ENCODE results near the gene TMEFF2. TPM values are rescaled to one million over a fixed set of nuclear protein-coding genes. Genes with fewer than 3 reads are reported as not detected.

TMEFF2 gene
- total RNA-seq, 1 donor from 2014 or later = 0.41 TPM

GRCh38 chr2:192126912-192127311 is 67.8 kb downstream of the TMEFF2 start:
- H3K27me3 ChIP-seq (ENCODE audit: insufficient read depth, low read length) = no peaks in the 10 kb centered on the region
- Mint-ChIP-seq H3K4me3 (ENCODE audit: unreplicated experiment) (no peak overlapping the region), H3K4me1 (ENCODE audit: low read depth, unreplicated experiment) (peaks cover 23% of the 10 kb centered on the region), H3K27ac (ENCODE audit: unreplicated experiment) (no peak overlapping the region), H3K36me3 (ENCODE audit: low read depth, unreplicated experiment) (no peaks in the 10 kb centered on the region), H3K9me3 (ENCODE audit: unreplicated experiment) (no peaks in the 10 kb centered on the region), H3K27me3 (ENCODE audit: low read depth, unreplicated experiment) (peaks cover 5% of the 10 kb centered on the region)
- DNase-seq (ENCODE audit: low read depth) (no peak), FAIRE-seq (no peak)
- no peaks in the 10 kb centered on the region for H3K9me3 ChIP-seq (ENCODE audit: insufficient read depth, low read depth, low read length)
- H3K4me3 ChIP-seq (ENCODE audit: insufficient read depth, low read depth, low read length) = no peak overlapping the region
- no peaks in the 10 kb centered on the region for H3K4me1 ChIP-seq (ENCODE audit: insufficient read depth, low read length)
- no peaks in the 10 kb centered on the region for H3K79me2 ChIP-seq (ENCODE audit: insufficient read depth, low read length)
- H3K27ac ChIP-seq (ENCODE audit: low read depth, low read length) = no peak overlapping the region
- no peak overlapping the region for H3K4me2 ChIP-seq (ENCODE audit: low read length)
- no peak overlapping the region for H3K9ac ChIP-seq (ENCODE audit: low read length)
- no peaks in the 10 kb centered on the region for H3K36me3 ChIP-seq (ENCODE audit: insufficient read depth, low read length)
- TF ChIP-seq, protein P1, sequence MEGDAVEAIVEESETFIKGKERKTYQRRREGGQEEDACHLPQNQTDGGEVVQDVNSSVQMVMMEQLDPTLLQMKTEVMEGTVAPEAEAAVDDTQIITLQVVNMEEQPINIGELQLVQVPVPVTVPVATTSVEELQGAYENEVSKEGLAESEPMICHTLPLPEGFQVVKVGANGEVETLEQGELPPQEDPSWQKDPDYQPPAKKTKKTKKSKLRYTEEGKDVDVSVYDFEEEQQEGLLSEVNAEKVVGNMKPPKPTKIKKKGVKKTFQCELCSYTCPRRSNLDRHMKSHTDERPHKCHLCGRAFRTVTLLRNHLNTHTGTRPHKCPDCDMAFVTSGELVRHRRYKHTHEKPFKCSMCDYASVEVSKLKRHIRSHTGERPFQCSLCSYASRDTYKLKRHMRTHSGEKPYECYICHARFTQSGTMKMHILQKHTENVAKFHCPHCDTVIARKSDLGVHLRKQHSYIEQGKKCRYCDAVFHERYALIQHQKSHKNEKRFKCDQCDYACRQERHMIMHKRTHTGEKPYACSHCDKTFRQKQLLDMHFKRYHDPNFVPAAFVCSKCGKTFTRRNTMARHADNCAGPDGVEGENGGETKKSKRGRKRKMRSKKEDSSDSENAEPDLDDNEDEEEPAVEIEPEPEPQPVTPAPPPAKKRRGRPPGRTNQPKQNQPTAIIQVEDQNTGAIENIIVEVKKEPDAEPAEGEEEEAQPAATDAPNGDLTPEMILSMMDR (IDR thresholded peaks at IDR 0.05; ENCODE audit: insufficient read depth, low read depth, low read length) = no peak
- TF ChIP-seq EZH2 (IDR thresholded peaks at IDR 0.05; ENCODE audit: insufficient read depth, low read length) = no peak
- H4K20me1 ChIP-seq (ENCODE audit: insufficient read depth, low read length) = no peaks in the 10 kb centered on the region
- no peak overlapping the region for H2AFZ ChIP-seq (ENCODE audit: low read depth, low read length)

GRCh38 chr2:192126426-192126825 is 68.3 kb downstream of the TMEFF2 start:
- Mint-ChIP-seq H3K36me3 (ENCODE audit: low read depth, unreplicated experiment) (no peaks in the 10 kb centered on the region), H3K27ac (ENCODE audit: unreplicated experiment) (no peak overlapping the region), H3K9me3 (ENCODE audit: unreplicated experiment) (no peaks in the 10 kb centered on the region), H3K4me1 (ENCODE audit: low read depth, unreplicated experiment) (peaks cover 23% of the 10 kb centered on the region), H3K27me3 (ENCODE audit: low read depth, unreplicated experiment) (peaks cover 3% of the 10 kb centered on the region), H3K4me3 (ENCODE audit: unreplicated experiment) (no peak overlapping the region)
- Histone ChIP-seq H4K20me1 (ENCODE audit: insufficient read depth, low read length) (no peaks in the 10 kb centered on the region), H3K4me1 (ENCODE audit: insufficient read depth, low read length) (no peaks in the 10 kb centered on the region), H3K36me3 (ENCODE audit: insufficient read depth, low read length) (no peaks in the 10 kb centered on the region), H3K9me3 (ENCODE audit: insufficient read depth, low read depth, low read length) (no peaks in the 10 kb centered on the region), H2AFZ (ENCODE audit: low read depth, low read length) (no peak overlapping the region), H3K27me3 (ENCODE audit: insufficient read depth, low read length) (no peaks in the 10 kb centered on the region), H3K79me2 (ENCODE audit: insufficient read depth, low read length) (no peaks in the 10 kb centered on the region), H3K4me2 (ENCODE audit: low read length) (no peak overlapping the region), H3K27ac (ENCODE audit: low read depth, low read length) (no peak overlapping the region), H3K9ac (ENCODE audit: low read length) (no peak overlapping the region), H3K4me3 (ENCODE audit: insufficient read depth, low read depth, low read length) (no peak overlapping the region)
- DNase-seq (ENCODE audit: low read depth) = no peak
- FAIRE-seq = peak; percentile 55
- TF ChIP-seq, protein P1 (IDR thresholded peaks at IDR 0.05; ENCODE audit: insufficient read depth, low read depth, low read length) = no peak
- no peak for TF ChIP-seq EZH2 (IDR thresholded peaks at IDR 0.05; ENCODE audit: insufficient read depth, low read length)

DNA sequence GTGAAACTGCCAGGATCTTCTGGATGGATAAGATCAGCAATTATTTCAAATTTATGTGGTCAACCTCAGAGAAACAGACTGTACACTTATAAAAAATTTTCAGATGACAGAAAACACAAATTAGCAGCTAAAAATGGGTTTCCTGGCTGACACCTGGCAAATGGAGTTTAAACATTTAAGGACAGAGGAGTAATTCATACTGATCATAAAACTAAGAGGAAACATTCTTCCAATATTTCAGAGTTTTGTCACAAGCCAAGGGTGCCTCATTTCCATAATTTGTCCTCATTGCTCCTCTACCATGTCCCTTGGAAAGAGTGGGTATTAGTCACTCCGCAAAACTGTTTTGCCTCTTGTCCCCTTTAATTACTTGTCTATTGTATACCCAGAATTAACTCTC is 70.2 kb downstream of the TMEFF2 start:
- Histone ChIP-seq H3K79me2 (ENCODE audit: insufficient read depth, low read length) (no peaks in the 10 kb centered on the region), H3K36me3 (ENCODE audit: insufficient read depth, low read length) (no peaks in the 10 kb centered on the region), H3K4me2 (ENCODE audit: low read length) (peak overlapping the region; percentile 28), H4K20me1 (ENCODE audit: insufficient read depth, low read length) (no peaks in the 10 kb centered on the region), H3K9me3 (ENCODE audit: insufficient read depth, low read depth, low read length) (no peaks in the 10 kb centered on the region), H3K9ac (ENCODE audit: low read length) (no peak overlapping the region), H3K4me3 (ENCODE audit: insufficient read depth, low read depth, low read length) (no peak overlapping the region), H3K27me3 (ENCODE audit: insufficient read depth, low read length) (no peaks in the 10 kb centered on the region), H3K27ac (ENCODE audit: low read depth, low read length) (no peak overlapping the region), H3K4me1 (ENCODE audit: insufficient read depth, low read length) (no peaks in the 10 kb centered on the region), H2AFZ (ENCODE audit: low read depth, low read length) (no peak overlapping the region)
- Mint-ChIP-seq H3K9me3 (ENCODE audit: unreplicated experiment) (no peaks in the 10 kb centered on the region), H3K27me3 (ENCODE audit: low read depth, unreplicated experiment) (no peaks in the 10 kb centered on the region), H3K4me1 (ENCODE audit: low read depth, unreplicated experiment) (peaks cover 23% of the 10 kb centered on the region), H3K36me3 (ENCODE audit: low read depth, unreplicated experiment) (no peaks in the 10 kb centered on the region), H3K27ac (ENCODE audit: unreplicated experiment) (no peak overlapping the region), H3K4me3 (ENCODE audit: unreplicated experiment) (no peak overlapping the region)
- TF ChIP-seq, protein P1 (IDR thresholded peaks at IDR 0.05; ENCODE audit: insufficient read depth, low read depth, low read length) = no peak
- no peak for TF ChIP-seq EZH2 (IDR thresholded peaks at IDR 0.05; ENCODE audit: insufficient read depth, low read length)
- FAIRE-seq = no peak
- peak; percentile 84 for DNase-seq (ENCODE audit: low read depth)
